ENCODE results near the gene TNC. TPM values are rescaled to one million over a fixed set of nuclear protein-coding genes. Genes with fewer than 3 reads are reported as not detected.

Gene TNC
- total RNA-seq, 1 donor from 2014 or later, result 4.5 TPM

GRCh38 chr9:115103746-115104477 is 14.0 kb downstream of the TNC start:
- DNase-seq (ENCODE audit: low read depth in 2 of 2), result no peak

DNA sequence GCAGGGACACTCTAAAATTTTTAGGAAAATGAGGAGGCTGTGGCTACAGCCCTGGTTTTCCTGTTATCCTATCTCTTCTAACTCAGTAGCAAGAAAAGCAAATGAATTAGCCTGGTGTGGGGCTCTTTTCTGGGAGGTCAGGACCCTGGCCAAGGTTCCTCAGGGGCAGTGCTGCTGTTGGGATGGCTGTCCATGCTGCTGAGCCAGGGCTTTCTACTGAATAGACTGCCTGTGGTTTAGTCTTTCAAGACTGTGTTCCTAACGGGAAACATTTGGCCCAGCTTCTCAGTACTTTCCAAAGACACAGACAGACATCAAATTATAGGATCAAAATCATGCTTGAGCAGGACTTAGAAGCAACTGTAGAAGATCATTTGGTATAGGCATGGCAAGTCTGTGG is 18.1 kb downstream of the TNC start:
- DNase-seq (ENCODE audit: low read depth in 2 of 2), result no peak

DNA sequence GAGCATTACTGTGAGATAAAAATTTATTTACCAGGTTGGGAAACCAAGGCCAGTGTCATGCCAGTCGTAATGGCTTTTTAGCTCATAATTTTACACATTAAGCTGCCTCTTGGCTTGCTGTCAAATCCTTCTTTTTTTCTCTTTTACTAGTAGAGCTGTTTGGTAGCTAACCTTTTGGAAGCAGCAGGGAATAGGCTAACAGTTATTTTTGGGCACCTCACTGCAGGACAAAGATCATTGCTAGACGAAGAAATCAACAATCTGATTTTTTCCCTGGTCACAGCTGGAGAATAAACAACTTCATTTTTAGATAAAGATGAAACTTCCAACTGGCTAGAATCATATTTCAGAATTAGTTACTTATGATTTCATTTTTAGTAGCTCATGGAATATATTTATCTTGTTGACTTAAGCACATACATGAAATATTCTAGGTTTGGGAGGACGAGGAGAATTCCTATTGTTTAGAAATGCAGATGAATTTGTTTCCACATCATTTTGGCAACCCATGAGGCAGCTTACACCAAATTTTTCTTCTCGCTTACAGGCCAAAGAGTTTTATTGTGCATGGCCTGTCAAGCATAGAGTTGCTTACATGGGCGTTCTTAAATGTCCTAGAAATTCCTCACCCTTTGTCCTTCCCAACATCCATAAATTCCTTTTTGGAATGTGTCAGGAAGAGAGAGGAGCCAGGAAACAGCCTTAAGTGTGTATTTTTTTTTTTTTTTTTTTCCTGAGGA is 19.6 kb downstream of the TNC start:
- DNase-seq (ENCODE audit: low read depth in 2 of 2), result no peak

DNA sequence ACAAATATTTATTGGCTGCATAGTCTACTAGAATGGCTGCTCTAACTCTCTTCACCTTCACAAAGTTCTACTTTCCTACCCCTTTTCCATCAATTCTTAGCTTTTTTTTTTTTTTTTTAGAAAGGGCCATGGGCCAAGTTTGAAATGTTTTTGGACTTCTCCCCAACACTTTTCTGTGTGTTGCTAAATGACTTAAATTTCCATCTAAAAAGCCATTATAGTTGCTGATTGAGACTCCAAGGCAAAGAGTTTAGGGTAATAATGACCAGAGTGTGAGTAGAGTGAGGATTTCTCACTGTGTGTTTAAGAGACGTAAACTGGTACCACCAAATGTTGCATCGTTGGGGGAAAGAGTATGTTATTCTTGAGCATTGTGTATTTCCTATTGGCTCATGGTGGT is 24.4 kb downstream of the TNC start:
- no peak for DNase-seq (ENCODE audit: low read depth in 2 of 2)

GRCh38 chr9:115090486-115090885 is 27.5 kb downstream of the TNC start:
- no peak for DNase-seq (ENCODE audit: low read depth in 2 of 2)

DNA sequence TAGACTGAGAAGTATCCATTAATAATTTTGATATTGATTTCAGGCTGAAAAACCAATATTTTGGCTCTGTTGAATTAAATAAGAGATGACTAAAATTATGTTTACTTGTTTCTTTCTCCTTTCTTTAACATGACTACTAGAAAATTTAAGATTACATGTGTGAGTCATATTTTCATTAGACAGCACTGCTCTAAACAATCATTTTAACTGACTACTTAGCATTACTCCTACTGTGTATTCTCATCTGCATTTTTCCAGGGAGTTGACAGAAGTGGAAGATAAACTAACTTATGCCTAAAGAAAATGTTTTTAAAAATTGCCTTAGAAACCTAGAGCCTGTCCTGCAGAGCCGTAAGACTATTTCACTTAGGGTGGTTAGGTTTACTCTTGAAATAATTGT is 29.1 kb downstream of the TNC start:
- no peak for DNase-seq (ENCODE audit: low read depth in 2 of 2)

- no peak for DNase-seq (ENCODE audit: low read depth in 2 of 2)
Measured at GRCh38 chr9:115086886-115087285, 31.1 kb downstream of the TNC start.

DNA sequence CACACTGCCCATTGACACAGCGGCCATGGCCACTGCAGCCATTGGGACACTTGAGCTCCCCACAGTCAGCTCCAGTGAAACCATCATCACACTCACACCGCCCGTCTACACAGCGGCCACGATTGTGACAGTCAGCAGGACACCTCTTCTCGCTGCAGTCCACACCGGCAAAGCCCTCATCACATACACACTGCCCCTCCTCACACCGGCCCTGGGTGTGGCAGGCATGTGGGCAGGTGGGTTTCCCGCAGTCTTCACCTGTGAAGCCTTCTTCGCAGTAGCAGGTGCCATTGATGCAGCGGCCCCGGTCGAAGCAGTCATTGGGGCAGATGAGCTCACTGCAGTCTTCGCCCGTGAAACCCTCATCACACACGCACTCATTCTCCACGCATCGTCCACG is 31.5 kb downstream of the TNC start:
- no peak for DNase-seq (ENCODE audit: low read depth in 2 of 2)

DNA sequence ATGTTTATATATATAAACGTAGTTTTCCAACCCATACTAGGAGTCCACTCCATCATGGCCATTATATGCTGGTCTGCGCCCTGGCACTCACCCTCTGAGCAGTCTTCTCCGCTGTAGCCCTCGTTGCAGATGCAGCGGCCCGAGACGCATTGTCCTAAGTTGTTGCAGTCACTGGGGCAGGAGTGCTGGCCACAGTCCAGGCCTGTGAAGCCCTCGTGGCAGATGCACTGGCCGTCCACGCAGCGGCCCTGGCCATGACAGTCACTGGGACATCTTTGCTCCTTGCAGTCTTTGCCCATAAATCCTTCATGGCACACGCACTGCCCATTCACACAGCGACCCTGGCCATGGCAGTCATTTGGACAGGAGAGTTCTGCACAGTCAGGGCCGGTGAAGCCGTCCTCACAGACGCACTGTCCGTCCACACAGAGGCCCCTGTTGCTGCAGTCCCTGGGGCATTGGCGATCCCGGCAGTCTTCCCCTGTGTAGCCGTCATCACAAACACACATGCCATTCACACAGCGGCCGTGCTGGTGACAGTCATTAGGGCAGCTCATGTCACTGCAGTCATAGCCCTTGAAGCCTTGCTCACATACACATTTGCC is 32.1 kb downstream of the TNC start:
- no peak for DNase-seq (ENCODE audit: low read depth in 2 of 2)

- no peak for DNase-seq (ENCODE audit: low read depth in 2 of 2)
Measured at GRCh38 chr9:115084709-115085108, 33.2 kb downstream of the TNC start.

GRCh38 chr9:115084157-115084556 is 33.8 kb downstream of the TNC start:
- DNase-seq (ENCODE audit: low read depth in 2 of 2), result no peak

GRCh38 chr9:115080242-115080641 is 37.7 kb downstream of the TNC start:
- DNase-seq (ENCODE audit: low read depth in 2 of 2), result no peak

GRCh38 chr9:115079156-115079555 is 38.8 kb downstream of the TNC start:
- DNase-seq (ENCODE audit: low read depth in 2 of 2), result no peak

- no peak for DNase-seq (ENCODE audit: low read depth in 2 of 2)
Measured at GRCh38 chr9:115073456-115073855, 44.5 kb downstream of the TNC start.

- no peak for DNase-seq (ENCODE audit: low read depth in 2 of 2)
Measured at GRCh38 chr9:115071176-115071575, 46.8 kb downstream of the TNC start.

DNA sequence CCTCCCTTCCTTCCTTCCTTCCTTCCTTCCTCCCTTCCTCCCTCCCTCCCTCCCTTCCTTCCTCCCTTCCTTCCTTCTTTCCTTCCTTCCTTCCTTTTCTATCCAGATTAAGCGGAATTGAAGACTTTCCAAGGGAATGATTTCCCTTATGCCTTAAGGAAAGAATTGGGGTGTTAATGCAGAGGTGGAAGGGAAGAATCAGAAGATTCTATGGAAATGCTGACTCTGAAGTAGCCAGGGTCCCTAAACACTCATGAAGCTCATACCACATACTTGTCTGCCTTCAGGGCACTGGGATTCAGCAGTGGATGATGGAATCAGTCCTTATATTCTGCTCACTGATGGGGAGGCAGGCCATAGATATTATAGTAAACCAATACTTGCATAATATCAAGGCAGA is 48.2 kb downstream of the TNC start:
- DNase-seq (ENCODE audit: low read depth in 2 of 2), result no peak

DNA sequence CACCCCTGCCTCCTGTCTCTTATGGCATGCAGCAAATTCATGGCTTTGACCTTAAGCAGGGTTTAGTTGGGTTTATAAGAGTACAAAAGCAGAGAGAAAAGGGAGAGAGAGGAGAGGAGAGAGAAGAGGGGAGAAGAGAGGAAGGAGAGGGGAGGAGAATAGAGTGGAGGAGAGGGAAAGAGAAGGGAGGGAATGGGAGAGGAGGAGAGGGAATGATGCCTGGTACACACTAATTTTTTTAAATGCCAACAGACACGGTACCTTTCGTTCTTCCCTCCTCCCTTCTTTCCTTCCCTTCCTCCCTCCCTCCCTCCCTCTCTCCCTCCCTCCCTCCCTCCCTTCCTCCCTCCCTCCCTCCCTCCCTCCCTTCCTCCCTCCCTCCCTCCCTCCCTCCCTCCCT is 48.7 kb downstream of the TNC start:
- no peak for DNase-seq (ENCODE audit: low read depth in 2 of 2)

- no peak for DNase-seq (ENCODE audit: low read depth in 2 of 2)
Measured at GRCh38 chr9:115068031-115068430, 49.9 kb downstream of the TNC start.

- no peak for DNase-seq (ENCODE audit: low read depth in 2 of 2)
Measured at GRCh38 chr9:115063058-115063845, 54.7 kb downstream of the TNC start.

DNA sequence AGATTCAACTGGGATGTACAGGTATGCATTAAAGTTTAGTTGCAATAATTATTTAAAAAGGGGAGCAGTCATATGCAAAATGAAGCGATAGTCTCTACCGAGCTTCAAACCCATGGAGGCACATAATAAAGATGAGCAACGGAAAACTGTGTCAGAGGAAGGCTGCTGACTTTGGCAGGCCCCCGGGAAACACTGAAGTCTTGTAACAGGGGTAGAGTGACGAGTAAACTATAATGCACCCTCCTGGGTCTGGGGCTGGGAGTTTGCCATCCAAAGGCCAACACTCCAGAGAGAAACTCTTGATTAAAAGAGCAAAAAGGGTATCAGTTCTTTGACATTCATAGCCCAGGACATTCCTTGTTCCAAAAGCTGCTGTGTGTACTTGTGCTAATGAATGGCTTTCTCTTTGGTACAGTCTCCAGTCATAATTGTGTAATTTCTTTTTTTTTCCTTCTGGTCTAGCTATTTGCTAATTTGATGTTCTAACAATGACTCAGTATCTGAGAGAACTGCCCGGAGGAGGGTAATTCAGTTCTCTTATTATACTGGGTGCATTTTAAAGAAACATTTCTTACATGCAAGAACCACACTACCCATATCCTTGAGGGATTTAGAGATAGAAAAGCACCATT is 59.2 kb downstream of the TNC start:
- DNase-seq (ENCODE audit: low read depth in 2 of 2), result no peak

GRCh38 chr9:115058175-115058574 is 59.8 kb downstream of the TNC start:
- DNase-seq (ENCODE audit: low read depth in 2 of 2), result no peak

DNA sequence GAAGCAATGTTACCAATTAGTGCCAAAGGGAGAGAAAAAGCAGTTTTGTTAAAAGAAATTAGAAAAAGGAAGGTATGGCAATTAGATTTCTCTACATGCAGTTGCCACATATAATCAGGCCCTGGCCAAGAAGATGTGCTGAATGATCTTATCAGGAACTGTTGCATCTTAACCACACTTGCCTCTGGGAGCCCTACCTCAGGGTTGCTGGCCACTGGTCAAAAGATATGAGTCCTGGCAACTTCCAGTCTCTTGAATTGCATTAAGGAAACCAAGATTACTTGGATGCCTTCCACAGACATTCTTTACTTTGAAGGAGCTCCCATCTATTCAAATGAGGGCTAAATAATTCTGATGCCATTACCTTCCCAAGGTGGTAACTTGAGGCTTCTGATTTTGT is 60.4 kb downstream of the TNC start:
- DNase-seq (ENCODE audit: low read depth in 2 of 2), result no peak
